ENCODE measurements around the gene CYP2W1.

- no peak for TF ChIP-seq EZH2 (IDR thresholded peaks at IDR 0.05; ENCODE audit: insufficient read depth, poor library complexity, severe bottlenecking)
- TF ChIP-seq EZH2phosphoT487 (IDR thresholded peaks at IDR 0.05; ENCODE audit: insufficient read depth, low read depth) = no peak
These were observed 12.2 kb upstream of the CYP2W1 start for GRCh38 chr7:970744-971143.

Data from GM23248 (cell line).